ENCODE data around the gene SPG7. TPM values are rescaled to one million over a fixed set of nuclear protein-coding genes. Genes with fewer than 3 reads are reported as not detected.
"Not testable (repeated sequence)": the region's sequence is repeated elsewhere in the genome, so short reads cannot be mapped to it uniquely, and the experiment has no call there.

SPG7 gene
- total RNA-seq, 1 donor from 2014 or later: 123 TPM

DNA sequence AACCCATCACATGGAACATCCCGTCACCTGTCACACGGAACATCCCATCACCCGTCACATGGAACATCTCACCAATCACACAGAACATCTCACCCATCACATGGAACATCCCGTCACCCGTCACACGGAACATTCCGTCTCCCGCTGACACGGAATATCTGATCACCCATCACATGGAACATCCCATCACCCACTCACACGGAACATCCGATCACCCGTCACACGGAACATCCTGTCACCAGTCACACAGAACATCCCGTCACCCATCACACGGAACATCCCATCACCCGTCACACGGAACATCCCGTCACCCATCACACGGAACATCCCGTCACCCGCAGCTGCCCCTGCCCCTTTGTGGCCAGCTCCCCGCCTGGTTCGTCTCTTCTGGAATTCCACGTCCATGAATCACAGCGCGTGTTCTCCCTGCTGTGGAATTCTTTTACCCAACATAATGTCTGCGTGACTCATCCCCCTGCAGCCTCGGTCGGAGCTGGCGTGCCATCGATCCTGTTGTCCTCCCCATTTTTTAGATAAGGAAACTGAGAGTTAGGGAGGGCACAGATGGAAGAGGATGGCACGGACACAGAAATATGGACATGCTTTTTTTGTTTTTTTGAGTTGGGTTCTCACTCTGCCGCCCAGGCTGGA lies 73.0 kb downstream of the SPG7 start:
- DNase-seq: no peak

DNA sequence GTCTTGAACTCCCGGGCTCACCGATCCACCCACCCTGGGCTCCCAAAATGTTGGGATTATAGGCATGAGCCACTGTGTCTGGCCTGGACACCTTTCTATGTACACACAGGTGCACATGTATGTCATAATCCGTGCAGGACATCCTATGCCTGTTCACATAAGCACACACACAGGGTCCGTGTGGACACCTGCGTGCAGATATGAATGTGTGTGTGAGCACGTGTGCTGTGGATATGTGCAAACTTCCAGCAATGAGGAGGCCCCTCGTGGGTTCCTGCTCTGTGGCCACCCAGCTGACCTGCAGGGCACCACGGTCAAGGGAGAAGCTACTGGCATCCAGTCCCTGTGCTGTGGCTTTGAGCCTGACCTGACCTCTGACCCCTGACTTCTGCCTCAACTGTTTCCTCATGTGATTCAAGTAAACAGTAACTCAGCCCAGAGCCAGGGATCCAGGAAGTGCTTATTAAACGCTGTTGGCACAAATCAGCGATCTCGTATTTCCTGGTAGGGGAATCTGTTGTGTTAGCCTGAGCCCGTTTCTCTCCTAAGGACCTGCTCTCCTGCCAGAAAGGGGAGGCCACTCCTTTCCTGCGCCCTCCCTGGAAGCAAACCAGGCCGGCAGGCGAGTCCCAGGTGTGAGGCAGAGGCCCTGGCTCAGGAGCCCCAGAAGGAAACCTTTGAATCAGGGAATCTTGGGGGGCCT lies 73.8 kb downstream of the SPG7 start:
- DNase-seq: no peak

DNA sequence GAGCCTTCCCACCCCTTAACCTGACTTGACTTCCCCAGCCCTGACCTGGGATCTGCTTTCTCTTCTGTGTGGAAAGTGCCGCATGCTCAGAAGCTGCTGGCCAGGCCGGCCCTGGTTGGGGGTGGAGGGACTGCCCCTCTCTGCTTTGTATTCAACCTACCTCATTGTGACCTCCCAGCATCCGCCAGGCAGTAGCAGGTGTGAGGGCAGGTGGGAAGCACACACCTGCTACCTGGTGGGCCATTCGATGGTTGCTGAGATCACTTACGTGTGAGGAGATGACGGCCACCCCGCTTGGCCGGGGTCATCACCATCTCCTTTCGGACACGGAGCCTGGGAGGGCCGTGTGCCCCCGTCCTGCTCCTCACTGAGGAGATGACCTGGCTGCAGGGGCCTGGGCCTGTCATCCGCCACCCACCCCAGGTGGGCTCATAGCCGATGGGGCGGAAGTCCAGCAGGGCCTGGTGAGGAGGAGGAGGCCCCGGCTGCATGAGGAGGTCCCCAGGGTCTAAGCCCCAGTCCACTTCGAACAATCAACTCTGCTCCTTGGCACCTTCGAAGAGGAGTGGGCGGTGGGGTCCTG lies 74.5 kb downstream of the SPG7 start:
- no peak for DNase-seq

- DNase-seq: no peak
Observed at GRCh38 chr16:89583197-89583894, 75.1 kb downstream of the SPG7 start.

DNA sequence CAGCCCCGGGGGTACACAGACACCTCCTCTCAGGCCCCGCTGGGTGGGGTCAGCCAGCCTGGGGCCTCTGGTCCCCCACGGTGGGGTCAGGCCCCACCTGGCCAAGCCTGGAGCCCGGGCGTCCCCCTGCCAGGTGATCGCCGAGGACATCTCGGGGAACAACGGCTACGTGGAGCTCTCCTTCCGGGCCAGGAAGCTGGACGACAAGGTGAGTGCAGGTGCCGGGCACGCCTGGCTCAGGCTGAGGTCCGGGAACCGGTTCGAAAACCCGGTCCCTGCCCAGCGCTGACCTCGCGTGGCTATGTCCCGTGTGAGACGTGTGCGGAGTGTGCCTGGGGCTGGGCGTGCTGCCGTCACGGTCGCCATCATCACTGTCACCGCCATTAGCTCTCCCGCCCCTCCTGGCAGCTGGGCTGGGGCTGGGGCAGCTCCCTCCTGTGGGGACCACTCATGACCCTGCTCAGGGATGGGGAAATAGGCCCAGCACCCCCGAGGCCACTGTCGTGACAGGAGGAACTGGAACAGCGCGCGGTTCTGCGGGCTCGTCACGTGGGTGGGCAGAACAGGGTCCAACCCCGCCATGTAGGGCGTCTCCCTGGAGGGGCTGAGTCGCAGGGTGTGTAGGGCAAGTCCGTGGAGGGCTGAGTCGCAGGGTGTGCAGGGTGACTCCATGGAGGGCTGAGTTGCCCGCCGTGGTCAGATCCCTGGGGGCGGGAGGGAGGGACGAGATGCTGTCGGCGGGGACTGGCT lies 75.9 kb downstream of the SPG7 start:
- no peak for DNase-seq

DNA sequence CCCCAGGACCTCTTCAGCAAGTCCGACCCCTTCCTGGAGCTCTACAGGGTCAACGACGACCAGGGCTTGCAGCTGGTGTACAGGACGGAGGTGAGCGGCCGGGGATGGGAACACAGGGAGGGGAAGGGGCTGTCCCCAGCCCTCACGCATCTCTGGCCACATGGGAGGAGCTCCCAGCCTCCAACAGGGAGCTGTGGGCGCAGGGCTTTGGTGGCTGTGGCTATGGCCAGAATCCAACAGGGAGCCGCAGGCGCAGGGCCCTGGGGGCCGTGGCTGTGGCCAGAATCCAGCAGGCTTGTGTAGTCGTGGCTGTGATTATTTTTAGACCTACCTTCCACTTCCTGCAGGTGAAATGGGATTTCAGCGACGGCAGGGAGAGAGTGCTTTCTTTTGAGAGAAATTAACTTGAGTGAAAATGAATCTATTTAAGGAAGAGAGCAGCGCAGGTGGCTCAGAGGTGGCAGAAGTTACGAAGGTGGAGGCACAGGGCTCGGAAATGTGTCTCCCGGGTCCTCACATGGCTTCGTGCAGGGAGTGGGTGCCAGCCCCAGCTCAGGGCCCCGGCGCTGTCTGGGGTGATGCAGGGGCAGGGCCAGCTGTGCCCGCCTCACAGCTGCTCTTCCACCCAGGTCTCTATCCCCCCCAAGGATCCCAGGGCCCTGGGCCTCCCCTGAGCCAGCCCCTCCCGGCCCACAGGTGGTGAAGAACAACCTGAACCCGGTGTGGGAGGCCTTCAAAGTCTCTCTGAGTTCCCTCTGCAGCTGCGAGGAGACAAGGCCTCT lies 76.8 kb downstream of the SPG7 start:
- no peak for DNase-seq

GRCh38 chr16:89586218-89586617 lies 78.0 kb downstream of the SPG7 start:
- no peak for DNase-seq

- no peak for DNase-seq
Observed at GRCh38 chr16:89586853-89587252, 78.7 kb downstream of the SPG7 start.

- not testable (repeated sequence) for DNase-seq
Observed at GRCh38 chr16:89587676-89588075, 79.5 kb downstream of the SPG7 start.

GRCh38 chr16:89588413-89589109 lies 80.4 kb downstream of the SPG7 start:
- DNase-seq: no peak

DNA sequence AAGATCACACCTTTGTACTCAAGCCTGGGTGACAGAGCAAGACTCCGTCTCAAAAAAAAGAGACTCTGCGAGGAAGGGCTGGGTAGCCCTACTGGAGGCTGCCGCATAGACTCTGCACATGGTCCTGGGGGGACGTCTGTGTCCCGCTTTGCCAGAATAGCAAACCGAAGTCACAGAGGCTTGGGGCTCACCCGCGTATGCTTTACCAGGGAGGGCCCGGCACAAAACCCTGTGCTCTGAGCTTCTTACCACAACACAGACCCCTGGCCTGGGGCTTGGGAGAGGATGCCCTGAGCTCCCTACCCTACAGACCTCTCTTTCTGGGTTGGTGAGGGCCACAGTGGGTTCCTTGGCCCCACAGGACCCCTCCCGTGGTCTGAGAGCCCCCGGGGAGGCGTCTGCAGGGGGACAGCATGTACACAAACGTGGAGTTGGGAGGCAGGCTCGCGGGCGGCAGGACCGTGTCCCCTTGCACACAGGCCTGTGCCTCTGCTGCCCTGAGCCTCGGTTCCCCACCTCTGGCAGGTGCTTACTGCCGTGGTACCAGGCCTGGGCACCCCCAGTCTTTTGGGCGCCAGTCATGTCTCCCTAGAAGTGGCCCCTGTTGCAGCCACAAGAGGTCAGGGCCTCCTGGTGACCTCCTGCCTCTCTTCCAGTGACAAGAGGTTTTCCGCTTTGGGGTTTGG lies 81.2 kb downstream of the SPG7 start:
- DNase-seq: no peak

DNA sequence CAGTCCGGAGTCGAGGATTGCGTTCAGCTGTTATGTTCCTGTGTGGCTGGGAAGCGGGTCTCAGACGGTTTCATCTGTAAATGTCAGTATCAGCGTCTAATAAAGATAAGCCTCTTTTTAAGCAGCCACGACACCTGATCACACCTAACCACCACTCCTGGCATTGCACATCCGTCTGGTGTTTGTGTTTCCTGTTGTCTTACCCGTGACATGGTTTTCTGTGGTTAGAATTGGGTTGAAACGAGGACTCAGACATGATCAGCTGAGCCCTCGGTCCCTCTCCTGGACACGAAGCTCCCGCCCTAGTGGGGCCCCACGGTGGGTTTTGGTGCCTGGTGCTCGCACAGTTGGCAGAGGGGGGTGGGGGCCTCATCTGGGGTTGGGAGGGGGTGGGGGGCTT lies 85.6 kb downstream of the SPG7 start:
- DNase-seq: no peak

GRCh38 chr16:89595330-89596060 lies 87.3 kb downstream of the SPG7 start:
- DNase-seq: no peak

DNA sequence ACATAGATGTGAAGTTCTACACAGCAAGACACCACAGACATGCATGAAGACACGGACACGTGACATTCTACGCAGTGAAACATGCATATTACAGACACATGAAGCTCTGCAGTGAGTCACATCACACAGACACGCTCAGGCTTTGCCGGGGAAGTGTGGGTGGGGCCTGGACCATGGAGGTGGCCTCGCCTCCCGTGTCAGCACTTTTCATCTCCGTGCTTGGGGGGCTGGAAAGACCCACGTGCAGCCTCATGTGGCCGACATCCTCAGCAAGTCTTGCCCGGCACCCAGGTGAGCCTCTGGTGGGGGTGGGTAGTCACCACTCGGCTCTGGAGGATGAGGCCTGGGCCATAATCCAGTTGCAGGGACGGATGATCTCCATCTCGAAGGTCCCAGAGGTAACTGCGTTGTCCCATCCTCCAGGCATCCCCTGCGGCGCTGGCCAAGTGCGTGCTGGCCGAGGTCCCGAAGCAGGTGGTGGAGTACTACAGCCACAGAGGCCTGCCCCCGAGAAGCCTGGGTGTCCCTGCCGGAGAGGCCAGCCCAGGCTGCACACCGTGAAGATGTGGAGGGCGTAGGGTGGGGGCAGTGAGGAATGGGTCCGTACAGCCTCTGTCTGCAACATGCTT lies 88.0 kb downstream of the SPG7 start:
- DNase-seq: no peak

GRCh38 chr16:89596957-89597649 lies 88.9 kb downstream of the SPG7 start:
- DNase-seq: no peak

DNA sequence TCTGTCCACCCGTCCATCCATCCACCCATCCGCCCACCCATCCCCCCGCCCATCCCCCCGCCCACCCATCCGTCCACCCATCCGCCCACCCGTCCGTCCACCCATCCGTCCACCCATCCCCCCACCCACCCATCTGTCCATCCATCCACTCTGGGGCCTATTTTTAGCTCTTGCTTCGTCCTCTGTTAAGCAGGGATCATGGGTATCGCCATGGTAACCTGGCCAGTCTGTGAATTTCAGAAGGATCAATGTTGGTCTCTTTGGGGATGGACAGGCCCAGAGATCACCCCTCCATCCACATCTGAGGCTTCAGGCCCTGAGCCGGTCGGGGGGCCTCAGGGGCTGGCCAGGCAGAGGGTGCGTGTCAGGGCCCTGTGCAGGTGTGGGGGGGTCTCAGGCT lies 90.0 kb downstream of the SPG7 start:
- DNase-seq: no peak

DNA sequence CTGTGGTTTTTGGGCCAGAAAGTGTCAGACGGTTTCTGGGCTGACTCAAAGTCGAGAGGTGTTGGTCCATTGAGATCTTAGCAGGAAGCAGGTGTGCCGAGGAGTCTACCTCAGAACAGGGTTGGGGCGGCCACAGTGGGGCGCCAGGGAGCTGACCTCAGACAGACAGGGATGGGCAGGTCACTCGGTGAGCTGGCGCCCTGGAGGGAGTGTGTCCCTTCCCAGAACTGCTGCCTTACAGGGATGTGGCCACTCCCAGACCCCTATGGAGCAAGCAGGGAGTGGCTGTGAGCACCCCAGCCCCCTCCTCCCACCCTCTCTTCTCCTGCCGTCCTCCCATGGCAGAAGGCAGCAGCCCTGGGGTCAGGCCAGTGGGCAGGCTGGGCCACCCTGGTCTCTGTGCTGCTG lies 91.3 kb downstream of the SPG7 start:
- no peak for DNase-seq

DNA sequence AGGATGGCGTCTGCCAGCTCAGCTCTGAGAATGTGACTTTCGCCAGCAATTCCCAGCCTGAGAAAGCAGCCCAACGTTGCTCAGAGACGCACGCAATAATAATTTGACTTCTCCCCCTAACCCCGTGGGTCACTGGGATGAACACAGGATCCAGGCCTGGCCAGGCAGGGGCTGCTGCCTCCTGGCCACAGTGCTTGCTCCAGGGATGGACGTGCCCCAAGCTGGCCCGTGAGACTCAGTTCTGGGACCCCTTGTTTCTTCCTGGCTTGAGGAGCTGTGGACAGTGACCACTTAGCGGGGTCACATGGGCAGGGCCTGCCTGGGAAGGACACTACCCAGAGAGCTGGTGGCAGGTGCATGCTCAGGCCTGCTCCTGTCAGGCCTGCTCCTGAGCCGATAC lies 91.7 kb downstream of the SPG7 start:
- no peak for DNase-seq

GRCh38 chr16:89600427-89600826 lies 92.2 kb downstream of the SPG7 start:
- no peak for DNase-seq
